Natural killer cell treated with Interleukin-12 subunit alpha and Interleukin-12 subunit beta and Interleukin-15 and Interleukin-18, amount 100 ng/mL, for 72 hours (primary cell): ENCODE measurements around the gene SYNE1. TPM values are rescaled to one million over a fixed set of nuclear protein-coding genes. Genes with fewer than 3 reads are reported as not detected.

Source experiments
- ATAC-seq, 2 donors: fragments of 150-1000 bp; cut with Tn5 transposase in 1 of 2; sonication (Bioruptor Pico), chemical (Tn5 transposase) in 1 of 2; 2 replicates each; pipeline ENCODE4 v1.10.0; 2021
- DNase-seq: peaks from one replicate; pipeline ENCODE4 v3.0.0; 2022; ENCODE audit warnings: low spot score
- H3K27ac Mint-ChIP-seq, 2 donors: 1 replicate in 1 of 2; 2 replicates in 1 of 2; pipeline ENCODE4 v1.8.0; 2022; ENCODE audit warnings: mixed read lengths in 2 of 2, mild to moderate bottlenecking in 1 of 2, moderate library complexity in 1 of 2
- H3K27me3 Mint-ChIP-seq, 2 donors: 1 replicate in 1 of 2; 2 replicates in 1 of 2; pipeline ENCODE4 v1.8.0; 2022; ENCODE audit warnings: mixed read lengths in 2 of 2
- H3K36me3 Mint-ChIP-seq: one replicate; pipeline ENCODE4 v1.8.0; 2022; ENCODE audit warnings: mixed read lengths
- H3K4me1 Mint-ChIP-seq, 2 donors: 1 replicate in 1 of 2; 2 replicates in 1 of 2; pipeline ENCODE4 v1.8.0; 2022; ENCODE audit warnings: low read depth in 2 of 2, mixed read lengths in 2 of 2, mild to moderate bottlenecking in 1 of 2
- H3K4me3 Mint-ChIP-seq: one replicate; pipeline ENCODE4 v1.8.0; 2022; ENCODE audit warnings: mixed read lengths
- H3K9me3 Mint-ChIP-seq: 2 replicates; pipeline ENCODE4 v1.8.0; 2022; ENCODE audit warnings: mixed read lengths
- total RNA-seq, 2 donors: library from RNA; stranded (reverse); gene quantifications; one replicate each; pipeline ENCODE4 v1.2.3, GENCODE V29; 2022

SYNE1 gene
- total RNA-seq, 2 donors from 2014 or later, result 30.6 to 61.2 TPM

DNA sequence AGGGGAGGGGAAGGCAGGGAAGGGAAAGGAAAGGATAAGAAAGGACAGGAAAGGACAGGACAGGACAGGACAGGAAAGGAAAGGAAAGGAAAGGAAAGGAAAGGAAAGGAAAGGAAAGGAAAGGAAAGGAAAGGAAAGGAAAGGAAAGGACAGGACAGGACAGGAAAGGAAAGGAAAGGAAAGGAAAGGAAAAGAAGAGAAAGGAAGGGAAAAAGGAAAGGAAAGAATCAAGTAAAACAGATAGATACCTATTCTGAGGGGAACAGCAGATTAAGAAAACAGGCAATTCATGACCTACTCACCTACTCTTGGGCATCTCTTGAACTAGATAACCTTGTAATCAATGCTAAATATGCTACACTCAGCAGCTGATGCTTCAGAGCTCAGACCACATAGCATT lies 265.4 kb downstream of the SYNE1 start:
- Mint-ChIP-seq H3K36me3 (peaks cover 5% of the 10 kb centered on the region), H3K4me1 (peaks cover 0 to 4% of the 10 kb centered on the region in 2 donors), H3K4me3 (no peak overlapping the region), H3K27ac (no peak overlapping the region), H3K9me3 (no peaks in the 10 kb centered on the region), H3K27me3 (no peaks in the 10 kb centered on the region)
- DNase-seq (no peak), ATAC-seq (no peak)

DNA sequence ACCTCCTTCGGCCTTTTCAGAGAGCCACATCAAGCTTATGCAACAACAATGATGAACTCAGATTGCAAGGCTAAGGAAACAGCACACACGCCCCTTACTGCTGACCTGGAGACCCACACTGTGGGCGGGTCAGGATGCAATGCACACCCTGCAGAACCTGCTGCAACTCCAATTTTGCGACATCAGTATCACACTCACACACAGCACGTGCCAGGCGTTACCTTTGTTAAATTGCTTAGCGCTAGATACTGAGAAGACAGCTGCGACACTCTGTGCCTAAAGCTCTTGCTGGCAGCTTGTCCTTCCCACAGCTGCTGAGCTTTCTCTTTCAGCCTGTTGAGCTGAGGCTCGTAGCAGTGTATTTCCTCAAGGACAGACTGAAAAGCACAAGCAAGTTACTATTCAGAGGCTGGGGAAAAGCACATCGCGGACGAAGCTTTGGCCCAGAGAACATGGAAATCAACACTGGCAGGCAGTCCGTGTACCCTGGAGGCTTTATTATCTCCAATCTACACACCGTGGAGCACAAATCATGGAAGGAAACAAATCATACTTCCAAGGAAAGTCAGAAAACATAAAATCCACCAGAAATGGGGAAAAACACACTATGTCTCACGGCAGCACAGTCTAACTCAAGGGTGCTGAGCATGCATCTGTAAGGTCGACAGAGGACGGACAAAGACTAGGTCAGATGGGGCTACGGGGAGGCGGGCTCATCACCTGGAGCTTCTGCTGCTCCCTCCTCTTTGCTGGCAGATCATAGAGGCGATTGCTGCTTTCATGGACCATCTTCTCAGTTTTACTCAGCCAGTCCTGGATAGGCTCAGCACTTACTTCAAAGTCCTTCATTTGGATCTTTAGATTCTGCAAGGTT lies 268.2 kb downstream of the SYNE1 start:
- no peak overlapping the region for H3K4me3 Mint-ChIP-seq
- H3K27me3 Mint-ChIP-seq, result no peaks in the 10 kb centered on the region
- no peaks in the 10 kb centered on the region for H3K9me3 Mint-ChIP-seq
- no peak overlapping the region for H3K27ac Mint-ChIP-seq
- H3K36me3 Mint-ChIP-seq, result peaks cover 5% of the 10 kb centered on the region
- peaks cover 0 to 4% of the 10 kb centered on the region in 2 donors for H3K4me1 Mint-ChIP-seq
- DNase-seq, result no peak
- no peak for ATAC-seq

DNA sequence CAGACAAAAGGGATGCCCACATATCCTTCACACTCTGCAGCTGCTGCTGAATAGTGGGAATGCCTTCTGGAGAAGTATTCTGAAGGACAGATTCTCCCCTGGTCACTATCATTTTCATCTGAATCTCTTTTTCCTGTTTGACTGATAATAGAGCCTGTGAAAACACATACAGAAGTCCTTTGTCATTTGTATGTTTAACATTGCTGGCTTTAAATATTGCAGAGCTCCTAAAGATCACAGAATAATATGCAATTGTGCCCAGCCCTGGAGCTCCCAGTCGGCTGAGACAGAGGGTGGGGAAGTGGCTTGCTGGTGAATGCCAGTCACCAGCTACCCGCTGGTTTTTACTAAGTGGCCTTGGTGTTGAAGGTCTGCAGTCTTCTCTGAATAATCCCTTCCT lies 272.3 kb downstream of the SYNE1 start:
- H3K36me3 Mint-ChIP-seq, result no peaks in the 10 kb centered on the region
- peak overlapping the region in 1 of 2 donors; percentile 12 for H3K27ac Mint-ChIP-seq
- DNase-seq (no peak), ATAC-seq (no peak)
- H3K9me3 Mint-ChIP-seq, result no peaks in the 10 kb centered on the region
- no peak overlapping the region for H3K4me3 Mint-ChIP-seq
- H3K27me3 Mint-ChIP-seq, result no peaks in the 10 kb centered on the region
- peaks cover 0 to 4% of the 10 kb centered on the region in 2 donors for H3K4me1 Mint-ChIP-seq

DNA sequence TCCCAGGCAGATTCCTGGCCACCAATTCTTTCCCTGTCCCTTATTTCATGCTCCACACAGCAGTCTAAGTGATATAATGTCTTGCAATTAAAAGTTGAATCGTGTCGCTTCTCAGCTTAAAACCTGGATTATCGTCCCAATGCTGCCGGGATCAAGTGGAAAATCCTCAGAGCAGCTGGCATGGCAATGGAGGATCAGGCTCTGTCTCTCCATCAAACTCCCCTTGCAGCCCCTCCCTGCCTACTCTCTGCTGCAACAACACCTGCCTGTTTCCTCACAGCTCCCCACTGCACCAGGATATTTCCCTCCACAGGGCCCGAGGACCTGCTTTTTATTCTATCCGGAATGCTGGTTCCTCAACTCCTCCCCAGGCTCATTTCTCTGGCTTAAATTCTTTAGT lies 277.1 kb downstream of the SYNE1 start:
- peaks cover 4 to 6% of the 10 kb centered on the region in 2 donors for H3K4me1 Mint-ChIP-seq
- DNase-seq, result no peak
- peaks cover 4% of the 10 kb centered on the region for H3K36me3 Mint-ChIP-seq
- H3K4me3 Mint-ChIP-seq, result no peak overlapping the region
- no peaks in the 10 kb centered on the region for H3K27me3 Mint-ChIP-seq
- H3K9me3 Mint-ChIP-seq, result no peaks in the 10 kb centered on the region
- H3K27ac Mint-ChIP-seq, result no peak overlapping the region
- no peak for ATAC-seq

DNA sequence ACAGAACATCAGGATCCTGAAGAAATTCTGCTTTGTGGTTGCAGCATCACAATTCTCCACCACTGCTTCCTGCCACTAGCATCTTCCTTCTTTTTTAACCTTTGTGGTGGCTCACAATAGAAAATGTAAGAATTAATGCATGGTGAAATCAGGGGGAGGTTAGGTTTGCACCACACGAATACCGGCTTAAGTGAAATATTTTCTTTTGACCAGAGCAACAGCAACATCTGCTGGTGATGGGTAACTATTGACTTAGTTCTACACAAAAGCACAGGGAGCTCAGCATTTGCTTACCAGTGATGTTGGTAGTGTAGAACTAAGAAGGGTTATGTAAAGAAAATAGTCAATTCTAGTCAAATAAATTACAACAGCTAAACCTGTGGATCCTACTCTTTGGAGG lies 280.5 kb downstream of the SYNE1 start:
- DNase-seq, result no peak
- Mint-ChIP-seq H3K9me3 (no peaks in the 10 kb centered on the region), H3K27me3 (no peaks in the 10 kb centered on the region), H3K4me1 (peaks cover 4 to 6% of the 10 kb centered on the region in 2 donors), H3K4me3 (no peak overlapping the region), H3K27ac (no peak overlapping the region), H3K36me3 (peaks cover 4% of the 10 kb centered on the region)
- peak in 1 of 2 donors; percentile 68 for ATAC-seq

DNA sequence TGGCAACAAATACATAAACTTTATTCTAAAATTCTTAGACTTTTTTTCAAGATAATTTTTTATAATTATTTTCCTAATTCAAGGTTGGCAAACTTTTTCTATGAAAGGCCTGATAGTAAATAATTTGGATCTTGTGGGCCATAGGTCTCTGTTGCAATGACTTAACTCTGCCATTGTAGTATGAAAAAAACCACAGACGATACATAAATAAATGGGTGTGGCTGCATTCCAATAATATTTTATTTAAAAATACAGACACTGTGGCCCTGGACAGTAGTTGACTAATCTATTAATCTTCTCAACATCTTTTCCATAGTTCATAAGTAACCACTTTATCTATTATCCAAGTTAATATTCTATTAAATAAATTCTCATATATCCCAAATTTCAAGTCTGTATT lies 281.1 kb downstream of the SYNE1 start:
- no peaks in the 10 kb centered on the region for H3K27me3 Mint-ChIP-seq
- H3K4me1 Mint-ChIP-seq, result peaks cover 4 to 6% of the 10 kb centered on the region in 2 donors
- no peak overlapping the region for H3K27ac Mint-ChIP-seq
- H3K36me3 Mint-ChIP-seq, result peaks cover 4% of the 10 kb centered on the region
- H3K9me3 Mint-ChIP-seq, result no peaks in the 10 kb centered on the region
- H3K4me3 Mint-ChIP-seq, result no peak overlapping the region
- DNase-seq (no peak), ATAC-seq (no peak)

DNA sequence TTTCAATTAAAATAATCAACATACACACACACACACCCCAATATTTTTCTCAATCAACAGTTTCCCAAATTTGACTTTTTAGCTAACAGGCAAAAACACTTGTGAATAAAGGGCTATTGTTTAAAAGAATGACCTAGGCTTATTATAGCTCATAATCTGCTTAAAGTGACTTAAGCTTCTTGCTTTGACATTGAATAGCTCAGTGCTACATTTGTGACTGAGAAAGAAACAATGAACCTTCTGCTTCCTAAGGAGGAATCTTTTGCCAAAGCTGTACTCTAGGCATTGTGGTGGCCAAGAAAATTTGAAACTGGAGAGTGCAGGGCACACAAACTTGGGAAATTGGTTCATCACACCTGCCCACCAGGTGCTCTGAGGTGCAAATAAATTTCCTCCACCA lies 282.0 kb downstream of the SYNE1 start:
- no peaks in the 10 kb centered on the region for H3K27me3 Mint-ChIP-seq

DNA sequence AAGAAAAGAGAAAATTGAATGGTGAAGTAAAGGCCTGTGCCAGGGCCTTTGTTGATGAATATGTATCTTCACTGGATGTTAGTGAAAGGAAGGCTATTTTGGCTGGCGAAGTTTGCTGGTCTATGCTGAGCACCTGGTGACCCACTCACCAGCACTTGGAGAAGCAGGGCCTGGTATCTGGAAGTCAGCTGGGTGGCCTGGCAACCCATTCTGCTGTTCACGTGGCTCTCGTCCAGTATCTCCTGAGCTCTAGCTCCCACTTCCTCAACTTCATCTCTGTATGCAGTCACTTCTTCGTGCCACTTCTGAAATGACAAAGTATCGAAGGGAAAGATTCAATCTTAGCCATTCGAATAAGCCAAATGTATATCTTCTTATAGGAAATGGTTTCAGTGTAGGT lies 283.7 kb downstream of the SYNE1 start:
- DNase-seq (no peak), ATAC-seq (no peak)
- Mint-ChIP-seq H3K27me3 (no peaks in the 10 kb centered on the region), H3K4me1 (peaks cover 4 to 6% of the 10 kb centered on the region in 2 donors), H3K4me3 (no peak overlapping the region), H3K27ac (peak overlapping the region in 1 of 2 donors; percentile 33), H3K9me3 (no peaks in the 10 kb centered on the region), H3K36me3 (peaks cover 4% of the 10 kb centered on the region)

More for the DNA sequence above, 282.0 kb downstream of the SYNE1 start:
- ATAC-seq (no peak), DNase-seq (no peak)
- peaks cover 4% of the 10 kb centered on the region for H3K36me3 Mint-ChIP-seq
- peaks cover 4 to 6% of the 10 kb centered on the region in 2 donors for H3K4me1 Mint-ChIP-seq
- no peaks in the 10 kb centered on the region for H3K9me3 Mint-ChIP-seq
- no peak overlapping the region for H3K4me3 Mint-ChIP-seq
- no peak overlapping the region for H3K27ac Mint-ChIP-seq

DNA sequence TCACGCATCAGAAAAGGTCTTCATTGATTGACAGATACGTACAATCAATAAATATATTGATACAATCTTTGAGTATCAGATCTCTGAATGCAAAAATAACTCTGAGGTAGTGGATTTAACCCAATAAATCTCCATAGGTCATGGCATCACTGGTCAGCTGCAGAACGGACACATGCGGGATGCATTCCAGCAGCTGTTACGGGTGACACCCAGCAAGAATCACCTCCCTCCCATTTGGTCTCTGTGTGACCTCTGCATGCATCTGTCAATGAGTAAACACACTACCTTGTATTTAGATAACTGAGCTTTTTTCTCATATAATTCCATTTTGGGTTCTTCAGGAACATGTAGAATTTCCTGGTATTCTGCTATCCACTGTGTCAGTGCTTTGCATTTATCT lies 285.4 kb downstream of the SYNE1 start:
- Mint-ChIP-seq H3K36me3 (no peaks in the 10 kb centered on the region), H3K27me3 (no peaks in the 10 kb centered on the region), H3K9me3 (no peaks in the 10 kb centered on the region), H3K27ac (no peak overlapping the region), H3K4me3 (no peak overlapping the region), H3K4me1 (peaks cover 3% of the 10 kb centered on the region in 2 donors)
- no peak for ATAC-seq
- DNase-seq, result no peak

DNA sequence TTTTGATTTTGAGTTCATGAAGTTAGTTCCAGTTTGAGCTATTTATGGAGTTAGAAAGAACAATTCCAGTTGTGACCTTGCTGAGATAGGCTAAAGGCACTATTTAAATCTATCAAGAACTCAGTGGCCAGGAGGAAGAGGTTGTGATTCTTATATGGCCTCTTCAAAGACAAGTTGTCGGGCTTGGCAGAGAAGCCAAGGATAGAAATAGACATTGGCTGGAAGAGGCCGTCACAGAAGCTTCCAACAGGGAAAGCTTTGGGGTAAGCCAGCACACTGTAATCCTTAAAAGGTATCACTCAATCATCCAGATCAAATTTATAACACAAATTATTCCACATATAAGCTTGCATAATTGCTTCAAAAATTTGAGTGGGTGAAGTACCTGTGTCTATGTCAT lies 286.1 kb downstream of the SYNE1 start:
- Mint-ChIP-seq H3K4me1 (no peaks in the 10 kb centered on the region), H3K27ac (no peak overlapping the region), H3K9me3 (no peaks in the 10 kb centered on the region), H3K4me3 (no peak overlapping the region), H3K27me3 (no peaks in the 10 kb centered on the region), H3K36me3 (no peaks in the 10 kb centered on the region)
- ATAC-seq, result no peak
- no peak for DNase-seq

DNA sequence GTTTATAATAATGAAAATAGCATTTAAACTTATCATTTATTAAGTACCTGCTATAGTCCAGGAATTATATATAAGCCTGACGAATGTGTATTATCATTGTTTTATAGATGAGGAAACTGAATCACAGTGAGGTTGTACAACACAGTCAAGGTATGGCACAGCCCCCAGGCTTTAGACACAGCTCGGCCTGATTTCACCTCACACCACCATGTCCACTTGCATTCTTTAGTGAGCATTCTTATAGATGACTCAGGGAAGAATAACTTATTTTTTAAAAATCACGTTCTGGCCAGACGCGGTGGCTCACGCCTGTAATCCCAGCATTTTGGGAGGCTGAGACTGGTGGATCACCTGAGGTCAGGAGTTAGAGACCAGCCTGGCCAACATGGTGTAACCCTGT lies 289.0 kb downstream of the SYNE1 start:
- no peaks in the 10 kb centered on the region for H3K9me3 Mint-ChIP-seq
- no peaks in the 10 kb centered on the region for H3K27me3 Mint-ChIP-seq
- no peak for ATAC-seq
- DNase-seq, result no peak
- H3K4me1 Mint-ChIP-seq, result no peaks in the 10 kb centered on the region
- H3K27ac Mint-ChIP-seq, result no peak overlapping the region
- H3K36me3 Mint-ChIP-seq, result no peaks in the 10 kb centered on the region
- no peak overlapping the region for H3K4me3 Mint-ChIP-seq

DNA sequence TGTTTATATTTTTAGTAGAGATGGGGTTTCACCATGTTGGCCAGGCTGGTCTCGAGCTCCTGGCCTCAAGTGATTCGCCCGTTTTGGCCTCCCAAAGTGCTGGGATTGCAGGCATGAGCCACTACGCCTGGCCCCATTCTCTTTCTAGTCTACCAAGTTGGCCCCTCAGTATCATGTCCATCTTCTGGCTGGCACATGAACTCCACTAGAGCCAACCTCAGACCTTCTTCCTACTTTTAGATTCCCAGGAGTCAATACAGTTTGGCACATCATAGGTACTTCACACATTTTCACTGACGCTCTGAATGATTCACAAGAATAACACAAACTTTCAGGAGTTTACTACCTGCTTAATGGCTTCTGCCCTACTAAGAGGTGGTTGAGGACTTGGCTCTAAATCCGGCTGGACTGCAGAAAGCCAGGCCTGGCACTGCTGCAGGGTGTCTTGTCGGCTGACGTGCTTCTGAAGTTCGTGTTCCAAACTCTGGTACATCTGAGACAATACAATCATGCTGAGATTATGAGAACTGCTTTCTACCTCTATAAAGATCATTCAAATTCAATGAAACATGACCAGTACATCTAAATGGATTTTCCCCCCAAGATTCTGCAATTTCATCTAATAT lies 293.3 kb downstream of the SYNE1 start:
- DNase-seq, result no peak
- no peak overlapping the region for H3K4me3 Mint-ChIP-seq
- H3K4me1 Mint-ChIP-seq, result peaks cover 0 to under 1% of the 10 kb centered on the region in 2 donors
- H3K36me3 Mint-ChIP-seq, result no peaks in the 10 kb centered on the region
- no peaks in the 10 kb centered on the region for H3K9me3 Mint-ChIP-seq
- H3K27me3 Mint-ChIP-seq, result no peaks in the 10 kb centered on the region
- H3K27ac Mint-ChIP-seq, result peak overlapping the region in 1 of 2 donors; percentile 15
- no peak for ATAC-seq

DNA sequence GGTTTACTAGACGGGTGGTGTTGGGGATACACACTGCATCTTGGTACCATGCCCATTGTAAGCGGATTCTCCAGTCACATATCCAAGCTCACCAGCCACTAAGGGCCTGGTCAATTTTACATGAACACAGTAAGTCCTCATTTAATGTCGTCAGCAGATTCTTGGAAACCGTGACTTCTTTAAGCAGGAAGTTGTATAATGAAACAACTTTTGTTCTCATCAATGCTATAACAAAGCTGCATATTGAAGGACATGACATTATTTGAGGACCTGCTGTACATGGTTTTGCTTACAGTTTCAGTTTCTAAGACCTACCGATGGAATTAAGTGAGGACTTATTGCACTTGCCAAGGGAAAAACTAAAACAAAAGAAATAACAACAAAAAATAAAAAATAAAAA lies 295.6 kb downstream of the SYNE1 start:
- peak overlapping the region; percentile 39 to 48 for H3K27ac Mint-ChIP-seq
- no peak for ATAC-seq

DNA sequence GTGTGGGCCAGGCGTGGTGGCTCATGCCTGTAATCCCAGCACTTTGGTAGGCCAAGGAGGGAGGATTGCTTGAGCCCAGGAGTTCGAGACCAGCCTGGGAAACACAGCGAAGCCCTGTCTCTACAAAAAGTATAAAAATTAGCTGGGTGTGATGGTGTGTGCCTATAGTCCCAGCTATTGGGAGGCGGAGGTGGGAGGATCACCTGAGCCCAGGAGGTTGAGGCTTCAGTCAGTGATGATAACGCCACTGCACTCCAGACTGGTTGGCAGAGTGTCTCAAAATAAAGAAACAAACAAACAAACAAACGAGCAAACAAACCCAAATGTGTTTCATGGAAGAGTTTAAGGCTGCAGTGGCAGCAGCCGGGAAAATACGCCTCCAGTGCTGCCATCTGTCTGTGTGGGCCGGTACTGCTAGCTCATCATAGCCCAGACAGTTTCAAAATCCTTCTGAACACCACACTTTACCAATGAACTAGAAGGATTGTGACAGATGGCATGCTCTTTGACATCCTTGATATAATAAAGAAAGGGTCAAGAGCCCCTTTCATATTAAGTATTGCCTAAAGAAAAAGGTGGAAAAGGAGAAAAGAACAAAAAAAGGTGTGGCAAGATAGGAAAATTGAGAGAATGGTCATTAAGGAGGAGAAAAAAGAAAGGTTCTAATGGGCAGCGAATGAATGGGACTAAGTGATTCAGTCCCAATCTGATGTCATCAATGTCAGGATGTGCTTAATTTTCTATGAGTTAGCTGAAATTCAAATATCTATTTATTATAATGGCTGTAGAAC lies 298.6 kb downstream of the SYNE1 start:
- H3K27ac Mint-ChIP-seq, result peak overlapping the region in 1 of 2 donors; percentile 46
- no peak for DNase-seq
- H3K4me1 Mint-ChIP-seq, result peaks cover 5 to 8% of the 10 kb centered on the region in 2 donors
- no peaks in the 10 kb centered on the region for H3K9me3 Mint-ChIP-seq
- H3K27me3 Mint-ChIP-seq, result no peaks in the 10 kb centered on the region
- peak; percentile 73 to 75 for ATAC-seq
- H3K4me3 Mint-ChIP-seq, result no peak overlapping the region
- H3K36me3 Mint-ChIP-seq, result no peaks in the 10 kb centered on the region

More for the DNA sequence above, 295.6 kb downstream of the SYNE1 start:
- Mint-ChIP-seq H3K36me3 (no peaks in the 10 kb centered on the region), H3K4me3 (no peak overlapping the region), H3K4me1 (peaks cover 5 to 8% of the 10 kb centered on the region in 2 donors), H3K27me3 (no peaks in the 10 kb centered on the region), H3K9me3 (no peaks in the 10 kb centered on the region)
- no peak for DNase-seq
